Activated T-cell treated with anti-CD3 and anti-CD28 coated beads, Interleukin-2, amount 50 U/mL, for 24 hours (primary cell): ENCODE results near the gene KRT5.
"Not testable (repeated sequence)": the region's sequence is repeated elsewhere in the genome, so short reads cannot be mapped to it uniquely, and the experiment has no call there.

Experiments used
- DNase-seq: peaks from one replicate; pipeline ENCODE4 v3.0.0-alpha.2; 2020
- H3K27ac Mint-ChIP-seq: 2 replicates; pipeline ENCODE4 v1.8.0; 2020; ENCODE audit warnings: mild to moderate bottlenecking, mixed read lengths
- H3K27me3 Mint-ChIP-seq: 2 replicates; pipeline ENCODE4 v1.8.0; 2020; ENCODE audit warnings: mixed read lengths
- H3K36me3 Mint-ChIP-seq: 2 replicates; pipeline ENCODE4 v1.8.0; 2020; ENCODE audit warnings: low read depth, mixed read lengths
- H3K4me1 Mint-ChIP-seq: 2 replicates; pipeline ENCODE4 v1.8.0; 2020; ENCODE audit warnings: low read depth, mixed read lengths
- H3K4me3 Mint-ChIP-seq: 2 replicates; pipeline ENCODE4 v1.8.0; 2020; ENCODE audit warnings: mild to moderate bottlenecking, moderate library complexity, mixed read lengths
- H3K9me3 Mint-ChIP-seq: 2 replicates; pipeline ENCODE4 v1.8.0; 2020; ENCODE audit warnings: mixed read lengths

KRT5 gene

DNA sequence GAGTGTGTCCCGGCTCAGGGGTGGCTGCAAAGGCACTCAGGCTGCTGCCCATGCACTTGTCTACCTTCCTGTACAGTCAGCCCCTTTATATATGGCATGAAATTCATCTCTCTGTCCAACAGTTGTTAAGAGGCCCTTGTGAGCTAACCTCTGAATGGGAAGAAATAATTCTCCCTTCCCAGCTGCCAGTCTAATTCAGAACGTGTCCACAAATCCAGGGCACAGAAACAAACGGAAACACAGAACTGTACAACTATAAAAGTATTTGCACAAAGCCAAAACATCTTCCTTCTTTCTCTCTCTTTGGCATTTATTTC is 849 bp downstream of the KRT5 start:
- no peak overlapping the region for H3K27ac Mint-ChIP-seq

DNA sequence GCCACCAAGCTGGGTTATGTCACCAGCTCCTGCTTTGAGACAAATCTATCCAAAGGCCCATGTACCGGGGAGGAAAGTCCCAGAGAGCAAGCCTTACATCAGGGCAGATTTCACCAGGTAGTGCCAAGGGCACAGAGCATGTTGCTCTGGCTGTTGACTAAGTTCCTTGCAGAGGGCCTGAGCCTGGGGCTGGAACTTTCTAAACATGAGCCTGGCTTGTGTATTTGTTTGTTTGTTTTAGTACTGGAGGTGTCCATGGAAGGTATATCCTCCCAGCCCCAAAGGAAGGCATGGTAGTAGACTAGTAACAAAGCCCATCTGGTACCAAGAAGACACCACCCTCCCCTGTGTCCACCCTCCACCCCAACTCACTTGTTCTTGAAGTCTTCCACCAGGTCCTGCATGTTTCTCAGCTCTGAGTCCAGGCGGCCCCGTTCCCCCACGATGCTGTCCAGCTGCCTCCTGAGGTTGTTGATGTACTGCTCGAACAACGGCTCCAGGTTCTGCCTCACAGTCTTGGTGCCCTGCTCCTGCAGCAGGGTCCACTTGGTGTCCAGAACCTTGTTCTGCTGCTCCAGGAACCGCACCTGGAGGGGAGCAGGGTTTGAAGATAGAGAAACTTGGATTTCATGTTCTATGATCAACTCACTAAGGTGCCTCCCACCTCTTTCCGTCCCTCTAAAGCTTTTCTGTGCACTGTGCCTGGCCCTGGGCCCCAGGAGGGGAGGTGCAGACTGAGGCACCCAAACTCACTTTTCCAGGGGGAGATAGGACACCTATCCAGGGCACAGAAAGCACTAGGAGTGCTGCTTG is 1.4 kb downstream of the KRT5 start:
- no peak overlapping the region for H3K4me3 Mint-ChIP-seq

More for the DNA sequence above, 849 bp downstream of the KRT5 start:
- H3K4me1 Mint-ChIP-seq = no peaks in the 10 kb centered on the region
- no peak overlapping the region for H3K4me3 Mint-ChIP-seq
- H3K27me3 Mint-ChIP-seq = no peaks in the 10 kb centered on the region
- H3K36me3 Mint-ChIP-seq = no peaks in the 10 kb centered on the region
- no peaks in the 10 kb centered on the region for H3K9me3 Mint-ChIP-seq
- no peak for DNase-seq

DNA sequence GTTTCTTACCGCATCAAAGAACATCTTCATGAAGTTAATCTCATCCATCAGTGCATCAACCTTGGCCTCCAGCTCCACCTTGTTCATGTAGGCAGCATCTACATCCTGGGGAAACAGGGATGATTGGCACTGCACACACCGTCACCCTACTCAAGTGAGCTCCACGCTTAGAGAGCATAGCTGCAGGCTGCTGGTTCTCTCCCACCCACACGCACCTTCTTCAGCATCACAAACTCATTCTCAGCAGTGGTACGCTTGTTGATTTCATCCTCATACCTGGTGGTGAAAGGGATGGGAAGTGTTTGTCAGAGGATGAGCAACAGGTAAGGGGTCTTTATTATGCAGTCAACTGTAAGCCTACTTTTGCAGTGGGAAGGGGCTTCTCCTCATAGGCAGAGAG is 2.3 kb downstream of the KRT5 start:
- H3K36me3 Mint-ChIP-seq = no peaks in the 10 kb centered on the region
- no peaks in the 10 kb centered on the region for H3K4me1 Mint-ChIP-seq
- no peak for DNase-seq
- peaks cover 7% of the 10 kb centered on the region for H3K27me3 Mint-ChIP-seq
- H3K9me3 Mint-ChIP-seq = no peaks in the 10 kb centered on the region
- no peak overlapping the region for H3K27ac Mint-ChIP-seq
- no peak overlapping the region for H3K4me3 Mint-ChIP-seq

More for the DNA sequence above, 1.4 kb downstream of the KRT5 start:
- Mint-ChIP-seq H3K27me3 (peaks cover 4% of the 10 kb centered on the region), H3K27ac (no peak overlapping the region), H3K4me1 (no peaks in the 10 kb centered on the region), H3K9me3 (no peaks in the 10 kb centered on the region), H3K36me3 (no peaks in the 10 kb centered on the region)
- DNase-seq = no peak

DNA sequence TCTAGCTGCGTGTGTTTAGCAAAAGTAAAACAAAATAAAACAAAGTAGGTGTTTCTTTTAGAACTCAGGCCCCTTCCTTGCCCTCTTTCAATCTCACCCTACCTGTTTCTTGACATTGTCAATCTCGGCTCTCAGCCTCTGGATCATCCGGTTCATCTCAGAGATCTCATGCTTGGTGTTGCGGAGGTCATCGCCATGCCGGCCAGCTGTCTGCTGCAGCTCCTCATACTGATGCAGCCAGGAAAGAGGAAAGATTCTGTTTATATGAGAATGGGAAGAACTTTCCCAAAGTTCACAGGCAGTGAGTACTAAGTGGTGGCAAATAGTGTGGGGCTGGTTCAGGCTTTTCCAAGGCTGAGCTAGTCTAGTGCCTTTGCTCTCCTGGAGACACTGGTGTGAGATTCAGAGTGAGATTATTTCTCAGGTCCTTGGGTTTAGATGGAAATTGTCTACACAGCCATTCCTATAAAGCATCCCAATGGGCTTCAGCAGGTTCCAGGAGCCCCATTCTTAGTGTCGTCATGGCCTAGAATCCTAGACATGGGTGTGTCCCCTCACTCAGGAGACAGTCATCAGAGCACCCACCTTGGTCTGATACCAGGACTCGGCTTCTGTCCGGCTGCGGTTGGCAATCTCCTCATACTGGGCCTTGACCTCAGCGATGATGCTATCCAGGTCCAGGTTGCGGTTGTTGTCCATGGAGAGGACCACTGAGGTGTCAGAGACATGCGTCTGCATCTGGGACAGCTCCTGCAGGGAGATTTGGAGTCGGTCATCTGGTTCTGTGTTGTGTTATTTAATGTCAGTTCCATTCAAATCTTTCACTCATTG is 3.0 kb downstream of the KRT5 start:
- H3K9me3 Mint-ChIP-seq = no peaks in the 10 kb centered on the region
- H3K27me3 Mint-ChIP-seq = peaks cover 7% of the 10 kb centered on the region
- no peak overlapping the region for H3K27ac Mint-ChIP-seq
- no peaks in the 10 kb centered on the region for H3K4me1 Mint-ChIP-seq
- H3K36me3 Mint-ChIP-seq = no peaks in the 10 kb centered on the region
- no peak overlapping the region for H3K4me3 Mint-ChIP-seq
- DNase-seq = no peak

DNA sequence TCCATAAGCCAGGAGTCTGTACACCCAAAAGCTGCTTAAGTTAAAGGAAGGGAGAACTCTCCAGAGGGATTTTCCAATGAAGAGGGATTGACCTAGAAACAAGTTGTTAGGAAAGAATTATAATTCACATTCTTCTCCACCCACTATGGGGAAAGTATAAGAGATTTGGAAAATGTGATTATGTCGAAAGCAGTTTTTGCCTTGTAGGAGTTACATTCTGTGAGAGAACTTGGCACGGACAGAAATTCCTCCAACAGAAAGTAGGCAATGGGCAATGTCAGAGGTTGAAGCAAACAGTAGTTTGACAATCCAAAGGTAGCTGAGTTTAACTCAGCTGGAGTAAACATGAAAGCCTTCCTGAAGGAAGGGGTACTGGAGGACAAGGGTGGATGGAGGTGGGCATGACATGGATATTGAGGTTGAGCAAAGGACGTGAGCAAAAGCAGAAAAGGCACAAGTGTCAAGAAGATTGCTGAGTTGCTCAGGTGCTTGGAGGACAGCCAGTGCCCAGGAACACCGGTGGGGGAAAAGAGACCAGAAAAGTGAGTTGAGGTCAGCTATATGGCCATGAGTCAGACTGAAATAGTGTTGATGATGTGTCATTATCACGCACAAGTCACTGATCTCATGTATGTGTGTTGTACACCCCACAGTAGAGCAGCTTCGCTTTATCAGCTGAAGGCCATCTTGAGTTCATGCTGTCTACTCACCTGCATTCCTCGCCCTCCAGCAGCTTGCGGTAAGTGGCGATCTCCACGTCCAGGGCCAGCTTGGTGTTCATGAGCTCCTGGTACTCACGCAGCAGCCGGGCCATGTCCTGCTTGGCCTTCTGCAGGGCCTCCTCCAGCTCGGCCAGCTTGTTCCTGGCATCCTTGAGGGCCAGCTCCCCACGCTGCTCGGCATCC is 4.0 kb downstream of the KRT5 start:
- DNase-seq = no peak
- Mint-ChIP-seq H3K9me3 (peaks cover 5% of the 10 kb centered on the region), H3K4me1 (no peaks in the 10 kb centered on the region), H3K4me3 (no peak overlapping the region), H3K36me3 (no peaks in the 10 kb centered on the region), H3K27ac (no peak overlapping the region), H3K27me3 (peaks cover 9% of the 10 kb centered on the region)

DNA sequence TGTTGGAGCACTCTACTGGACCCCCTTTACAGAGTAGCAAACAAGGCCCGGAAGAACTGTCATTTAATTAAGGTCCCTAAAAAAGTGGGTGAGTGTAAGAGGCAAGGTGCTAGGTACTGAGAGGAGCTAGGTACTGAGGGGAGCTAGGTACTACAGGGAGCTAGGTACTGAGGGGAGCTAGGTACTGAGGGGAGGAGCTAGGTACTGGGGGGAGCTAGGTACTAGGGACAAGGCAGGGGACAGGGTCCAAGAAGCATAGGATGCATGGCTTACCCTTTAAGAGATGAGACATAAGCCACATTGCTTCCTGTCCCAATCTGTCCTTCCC is 4.9 kb downstream of the KRT5 start:
- H3K27ac Mint-ChIP-seq = no peak overlapping the region
- DNase-seq = no peak
- H3K4me1 Mint-ChIP-seq = no peaks in the 10 kb centered on the region
- peaks cover 7% of the 10 kb centered on the region for H3K9me3 Mint-ChIP-seq
- no peak overlapping the region for H3K4me3 Mint-ChIP-seq
- peaks cover 11% of the 10 kb centered on the region for H3K27me3 Mint-ChIP-seq
- no peaks in the 10 kb centered on the region for H3K36me3 Mint-ChIP-seq

DNA sequence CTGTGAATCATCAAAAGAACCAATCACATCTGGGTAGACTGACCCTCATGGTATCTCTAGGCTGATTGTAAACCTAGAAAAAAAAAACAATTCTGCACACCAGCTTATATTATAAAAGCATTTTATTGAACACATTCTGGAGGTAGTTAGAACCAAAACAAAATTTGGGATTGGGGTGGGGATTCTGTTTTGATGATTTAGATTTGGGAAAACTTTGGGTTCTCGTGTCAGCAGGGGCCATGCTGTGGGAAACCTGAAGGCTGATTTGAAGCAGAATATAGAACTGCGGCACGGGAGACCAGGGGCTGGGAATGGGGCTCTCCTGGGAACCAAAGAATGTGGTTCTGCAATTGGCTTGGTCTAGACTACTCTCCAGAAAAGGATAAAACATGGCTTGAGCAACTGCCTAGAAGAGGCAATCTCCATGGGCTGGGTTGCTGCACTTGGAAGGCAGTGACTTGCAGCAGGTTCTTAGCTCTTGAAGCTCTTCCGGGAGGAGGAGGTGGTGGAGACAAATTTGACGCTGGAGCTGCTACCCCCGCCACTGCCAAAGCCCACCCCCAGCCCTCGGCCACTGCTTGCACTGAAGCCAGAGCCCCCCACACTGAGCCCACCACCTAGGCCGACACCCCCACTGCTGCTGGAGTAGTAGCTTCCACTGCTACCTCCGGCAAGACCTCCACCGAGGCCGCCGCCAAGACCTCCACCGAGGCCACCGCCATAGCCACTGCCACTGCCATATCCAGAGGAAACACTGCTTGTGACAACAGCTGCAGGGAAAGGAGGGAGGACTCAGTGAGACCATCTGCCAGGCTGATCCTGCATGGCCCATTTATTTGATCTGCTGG is 5.5 kb downstream of the KRT5 start:
- no peaks in the 10 kb centered on the region for H3K36me3 Mint-ChIP-seq
- no peak for DNase-seq

DNA sequence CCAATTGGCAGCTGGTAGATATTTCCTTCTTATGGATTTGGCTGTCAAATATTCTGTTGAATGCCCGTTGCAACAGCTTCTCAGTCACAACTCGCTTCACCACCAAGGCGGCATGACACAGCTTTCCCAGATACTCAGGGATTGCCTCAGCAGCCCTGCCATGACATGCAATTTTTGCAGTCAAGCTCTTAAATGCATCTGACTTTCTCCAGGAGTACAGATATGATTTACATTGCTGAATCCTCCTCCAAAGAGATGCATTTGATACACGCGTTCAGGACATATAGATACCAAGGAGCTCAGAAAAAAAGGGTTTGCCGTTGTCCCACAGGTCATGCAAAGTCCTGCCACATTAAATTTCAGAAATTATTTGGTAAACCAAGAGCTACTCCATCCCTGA is 6.5 kb downstream of the KRT5 start:
- no peak overlapping the region for H3K27ac Mint-ChIP-seq
- H3K9me3 Mint-ChIP-seq = peaks cover 7% of the 10 kb centered on the region
- H3K27me3 Mint-ChIP-seq = peaks cover 22% of the 10 kb centered on the region
- H3K36me3 Mint-ChIP-seq = no peaks in the 10 kb centered on the region
- H3K4me1 Mint-ChIP-seq = no peaks in the 10 kb centered on the region
- DNase-seq = no peak
- H3K4me3 Mint-ChIP-seq = no peak overlapping the region

More for the DNA sequence above, 5.5 kb downstream of the KRT5 start:
- Mint-ChIP-seq H3K27ac (no peak overlapping the region), H3K27me3 (peaks cover 17% of the 10 kb centered on the region), H3K9me3 (peaks cover 7% of the 10 kb centered on the region), H3K4me1 (no peaks in the 10 kb centered on the region), H3K4me3 (no peak overlapping the region)

DNA sequence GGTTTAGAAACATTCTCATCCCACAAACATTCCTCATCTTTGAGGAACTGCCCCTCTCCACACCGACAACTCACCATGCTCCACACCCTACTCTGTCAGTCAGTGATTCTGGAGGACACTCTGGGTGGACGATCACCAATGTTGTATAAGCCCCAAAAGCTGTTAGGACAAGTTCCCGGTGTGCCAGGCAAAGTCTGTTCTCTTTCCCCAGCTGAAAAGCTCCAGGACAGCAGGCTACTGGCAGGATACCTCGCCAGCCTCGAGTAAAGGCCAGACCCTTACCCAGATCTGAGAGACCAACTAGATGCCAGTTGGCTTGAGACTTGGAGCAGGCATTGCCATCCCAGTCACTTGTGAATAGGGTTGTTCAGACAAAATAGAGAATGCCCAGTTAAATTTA is 12.0 kb downstream of the KRT5 start:
- peaks cover 7% of the 10 kb centered on the region for H3K9me3 Mint-ChIP-seq
- H3K4me1 Mint-ChIP-seq = no peaks in the 10 kb centered on the region

DNA sequence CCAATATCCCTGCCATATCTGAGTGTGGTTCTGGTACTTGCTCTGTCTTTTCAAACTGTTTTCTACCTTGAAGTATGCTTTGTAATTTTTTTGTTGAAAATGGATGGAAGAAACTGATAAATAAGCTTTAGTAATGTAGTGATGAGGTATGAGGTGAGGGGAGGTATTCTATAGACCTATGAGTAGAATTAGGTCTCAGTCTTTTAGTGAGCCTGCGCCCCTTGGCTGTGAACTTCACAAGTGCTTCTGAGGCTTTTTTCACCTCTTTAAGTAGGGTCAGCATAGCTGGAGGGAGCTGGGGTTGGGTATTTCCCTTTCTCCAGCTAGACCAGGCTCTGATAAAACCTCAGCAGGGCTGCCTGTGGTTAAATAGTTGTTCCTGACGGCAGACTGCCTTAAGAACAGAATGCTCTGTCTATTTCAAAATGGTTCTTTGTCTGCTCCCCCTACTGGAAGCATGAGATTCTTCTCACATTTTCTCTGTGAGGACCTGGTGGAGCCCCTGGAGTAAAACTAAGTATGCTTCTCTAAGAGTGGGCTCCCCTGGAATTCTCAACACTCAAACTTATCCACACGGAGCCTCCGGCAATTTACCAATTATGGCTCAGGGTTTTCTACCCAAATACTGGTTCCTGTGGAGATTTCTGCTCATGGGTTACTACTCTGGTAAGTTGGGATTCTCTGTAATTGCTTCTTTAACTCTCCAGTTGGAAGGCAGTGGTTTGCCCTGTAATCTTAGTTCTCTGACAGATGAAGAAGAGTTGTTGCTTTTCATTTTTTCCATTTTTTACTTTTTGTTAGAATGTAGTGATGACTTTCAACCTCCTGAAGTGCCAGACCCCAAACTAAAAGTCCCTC is 13.1 kb downstream of the KRT5 start:
- no peak for DNase-seq
- no peak overlapping the region for H3K4me3 Mint-ChIP-seq
- H3K27me3 Mint-ChIP-seq = peaks cover 46% of the 10 kb centered on the region
- no peaks in the 10 kb centered on the region for H3K36me3 Mint-ChIP-seq
- no peaks in the 10 kb centered on the region for H3K4me1 Mint-ChIP-seq
- H3K9me3 Mint-ChIP-seq = peaks cover 7% of the 10 kb centered on the region
- no peak overlapping the region for H3K27ac Mint-ChIP-seq

More for the DNA sequence above, 12.0 kb downstream of the KRT5 start:
- DNase-seq = no peak
- Mint-ChIP-seq H3K27ac (no peak overlapping the region), H3K4me3 (no peak overlapping the region), H3K36me3 (no peaks in the 10 kb centered on the region), H3K27me3 (peaks cover 49% of the 10 kb centered on the region)

DNA sequence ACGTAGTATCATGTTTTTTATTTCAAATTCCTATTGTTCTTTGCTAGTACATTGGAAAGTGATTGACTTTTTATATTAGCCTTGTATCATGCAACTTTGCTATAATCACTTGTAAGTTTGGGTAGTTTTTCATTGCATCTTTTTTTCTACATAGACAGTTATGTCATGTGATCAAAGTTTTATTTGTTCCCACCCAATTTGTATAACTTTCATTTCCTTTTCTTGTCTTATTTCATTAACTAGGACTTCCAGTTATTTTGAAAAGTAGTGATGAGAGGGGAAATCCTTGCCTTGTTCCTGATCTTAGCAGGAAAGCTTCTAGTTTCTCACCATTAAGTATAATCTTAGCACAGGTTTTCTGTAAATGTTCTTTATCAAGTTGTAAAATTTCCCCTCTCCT is 17.3 kb downstream of the KRT5 start:
- Mint-ChIP-seq H3K4me3 (no peak overlapping the region), H3K9me3 (no peaks in the 10 kb centered on the region), H3K36me3 (no peaks in the 10 kb centered on the region), H3K27me3 (peaks cover 30% of the 10 kb centered on the region), H3K4me1 (no peaks in the 10 kb centered on the region), H3K27ac (no peak overlapping the region)
- DNase-seq = no peak

DNA sequence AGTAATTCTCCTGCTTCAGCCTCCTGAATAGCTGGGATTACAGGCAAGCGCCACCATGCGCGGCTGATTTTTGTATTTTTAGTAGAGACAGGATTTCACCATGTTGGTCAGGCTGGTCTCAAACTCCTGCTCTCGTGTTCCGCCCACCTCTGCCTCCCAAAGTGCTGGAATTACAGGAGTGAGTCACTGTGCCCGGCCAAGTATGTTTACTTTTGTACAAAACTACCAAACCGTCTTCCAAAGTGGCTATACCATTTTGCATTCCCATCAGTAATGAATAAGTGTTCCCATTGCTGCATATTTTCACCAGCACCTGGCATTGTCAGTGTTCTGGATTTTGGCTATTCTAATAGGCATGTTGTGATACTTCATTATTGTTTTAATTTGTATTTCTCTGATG is 18.7 kb downstream of the KRT5 start:
- Mint-ChIP-seq H3K4me3 (no peak overlapping the region), H3K27me3 (peaks cover 19% of the 10 kb centered on the region), H3K4me1 (no peaks in the 10 kb centered on the region), H3K27ac (no peak overlapping the region), H3K9me3 (no peaks in the 10 kb centered on the region), H3K36me3 (no peaks in the 10 kb centered on the region)
- no peak for DNase-seq

DNA sequence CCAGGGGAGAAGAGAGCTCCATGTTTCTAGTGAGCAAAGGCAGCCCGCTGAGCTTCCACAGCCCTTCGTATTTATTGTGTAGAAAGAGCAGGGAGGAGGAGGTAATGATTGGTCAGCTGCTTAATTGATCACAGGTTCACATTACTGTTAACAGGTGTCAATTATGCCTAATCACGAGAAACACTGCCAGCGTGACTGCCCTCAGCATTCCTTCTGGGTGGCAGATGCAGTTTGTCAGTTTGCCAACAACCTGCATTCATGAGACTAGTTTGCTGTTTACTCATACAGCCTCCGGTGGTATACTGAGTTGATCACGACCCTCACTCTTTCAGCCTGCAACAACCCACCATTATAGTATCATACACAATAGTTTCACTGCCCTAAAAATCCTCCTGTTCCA is 19.6 kb downstream of the KRT5 start:
- not testable (repeated sequence) for H3K4me3 Mint-ChIP-seq, DNase-seq, H3K27ac Mint-ChIP-seq, H3K9me3 Mint-ChIP-seq, H3K36me3 Mint-ChIP-seq, H3K4me1 Mint-ChIP-seq
- H3K27me3 Mint-ChIP-seq = peaks cover 10% of the 10 kb centered on the region
